HEK293 (cell line): ENCODE measurements around the gene GTF2H4.

Experiments
- ATF2 ChIP-seq: fragments of 450-650 bp; formaldehyde crosslinking; IDR thresholded peaks from 2 replicates; pipeline ENCODE4 v1.5.1; 2016; ENCODE audit warnings: missing biosample characterization, missing genetic modification characterization, low read depth
- KLF10 ChIP-seq: fragments of 450-650 bp; IDR thresholded peaks from 2 replicates; pipeline ENCODE4 v1.5.1; 2018; ENCODE audit warnings: missing biosample characterization, mild to moderate bottlenecking, missing genetic modification characterization
- PATZ1 ChIP-seq: fragments of 450-650 bp; formaldehyde crosslinking; IDR thresholded peaks from 2 replicates; pipeline ENCODE4 v1.5.1; 2016; ENCODE audit warnings: missing biosample characterization, missing genetic modification characterization
- PBX3 ChIP-seq: sonication (generic); formaldehyde crosslinking; IDR thresholded peaks from 2 replicates; pipeline ENCODE4 v1.8.1; 2022; ENCODE audit warnings: mild to moderate bottlenecking, moderate library complexity, missing genetic modification reagents
- PRDM1 ChIP-seq: fragments of 450-650 bp; formaldehyde crosslinking; IDR thresholded peaks from 2 replicates; pipeline ENCODE4; 2016; ENCODE audit warnings: missing biosample characterization, missing genetic modification characterization
- PRDM4 ChIP-seq: fragments of 450-650 bp; formaldehyde crosslinking; IDR thresholded peaks from 2 replicates; pipeline ENCODE4 v1.5.1; 2017; ENCODE audit warnings: missing biosample characterization, missing genetic modification characterization
- SCRT2 ChIP-seq: fragments of 450-650 bp; formaldehyde crosslinking; IDR thresholded peaks from 2 replicates; pipeline ENCODE4 v1.5.1; 2016; ENCODE audit warnings: missing biosample characterization, missing genetic modification characterization
- WT1 ChIP-seq: fragments of 450-650 bp; formaldehyde crosslinking; IDR thresholded peaks from 2 replicates; pipeline ENCODE4 v1.5.1; 2016; ENCODE audit warnings: missing biosample characterization, missing genetic modification characterization
- ZNF112 ChIP-seq: fragments of 450-650 bp; formaldehyde crosslinking; IDR thresholded peaks from 2 replicates; pipeline ENCODE4 v1.5.0; 2017; ENCODE audit warnings: missing biosample characterization, missing genetic modification characterization
- ZNF146 ChIP-seq: fragments of 450-650 bp; formaldehyde crosslinking; IDR thresholded peaks from 2 replicates; pipeline ENCODE4 v1.5.1; 2016; ENCODE audit warnings: missing biosample characterization, missing genetic modification characterization
- ZNF157 ChIP-seq: fragments of 450-650 bp; formaldehyde crosslinking; IDR thresholded peaks from 2 replicates; pipeline ENCODE4 v1.5.1; 2016; ENCODE audit warnings: missing biosample characterization, missing genetic modification characterization
- ZNF24 ChIP-seq: fragments of 450-650 bp; formaldehyde crosslinking; IDR thresholded peaks from 2 replicates; pipeline ENCODE4 v1.5.1; 2016; ENCODE audit warnings: missing biosample characterization, missing genetic modification characterization
- ZNF335 ChIP-seq: fragments of 450-650 bp; formaldehyde crosslinking; conservative IDR thresholded peaks from 2 replicates; pipeline ENCODE4 v1.5.1; 2016; ENCODE audit warnings: missing biosample characterization, missing genetic modification characterization
- ZNF341 ChIP-seq: fragments of 450-650 bp; formaldehyde crosslinking; IDR thresholded peaks from 2 replicates; pipeline ENCODE4; 2016; ENCODE audit warnings: low read depth, missing biosample characterization, missing genetic modification characterization
- ZNF426 ChIP-seq: fragments of 450-650 bp; formaldehyde crosslinking; IDR thresholded peaks from 2 replicates; pipeline ENCODE4 v1.5.1; 2017; ENCODE audit warnings: missing biosample characterization, missing genetic modification characterization, mild to moderate bottlenecking, inconsistent platforms, moderate library complexity
- ZNF510 ChIP-seq: fragments of 450-650 bp; formaldehyde crosslinking; IDR thresholded peaks from 2 replicates; pipeline ENCODE4 v1.5.1; 2018; ENCODE audit warnings: mild to moderate bottlenecking, missing genetic modification characterization, missing biosample characterization; ENCODE audit not compliant: insufficient replicate concordance
- ZNF514 ChIP-seq: fragments of 450-650 bp; formaldehyde crosslinking; IDR thresholded peaks from 2 replicates; pipeline ENCODE4 v1.5.1; 2016; ENCODE audit warnings: missing biosample characterization, missing genetic modification characterization
- ZNF521 ChIP-seq: fragments of 450-650 bp; formaldehyde crosslinking; IDR thresholded peaks from 2 replicates; pipeline ENCODE4 v1.5.1; 2017; ENCODE audit warnings: missing biosample characterization, mild to moderate bottlenecking, missing genetic modification characterization
- ZNF530 ChIP-seq: fragments of 450-650 bp; formaldehyde crosslinking; IDR thresholded peaks from 2 replicates; pipeline ENCODE4 v1.5.1; 2016; ENCODE audit warnings: low read depth, missing biosample characterization, missing genetic modification characterization
- ZNF544 ChIP-seq: fragments of 450-650 bp; formaldehyde crosslinking; IDR thresholded peaks from 2 replicates; pipeline ENCODE4 v1.5.0; 2017; ENCODE audit warnings: missing biosample characterization, missing genetic modification characterization
- ZNF549 ChIP-seq: fragments of 450-650 bp; IDR thresholded peaks from 2 replicates; pipeline ENCODE4 v1.5.1; 2018; ENCODE audit warnings: missing biosample characterization, missing genetic modification characterization, mild to moderate bottlenecking, inconsistent platforms, moderate library complexity
- ZNF660 ChIP-seq: fragments of 450-650 bp; IDR thresholded peaks from 2 replicates; pipeline ENCODE4 v1.5.1; 2018; ENCODE audit warnings: missing biosample characterization, mild to moderate bottlenecking, missing genetic modification characterization
- ZNF707 ChIP-seq: fragments of 450-650 bp; formaldehyde crosslinking; IDR thresholded peaks from 2 replicates; pipeline ENCODE4 v1.5.1; 2016; ENCODE audit warnings: missing biosample characterization, missing genetic modification characterization
- ZNF792 ChIP-seq: fragments of 450-650 bp; formaldehyde crosslinking; IDR thresholded peaks from 2 replicates; pipeline ENCODE4 v1.5.1; 2016; ENCODE audit warnings: missing biosample characterization, missing genetic modification characterization
- TF ChIP-seq, protein P1 (sequence below): fragments of 450-650 bp; formaldehyde crosslinking; IDR thresholded peaks from 2 replicates; pipeline ENCODE4 v1.5.1; 2016; ENCODE audit warnings: missing biosample characterization, missing genetic modification characterization, borderline replicate concordance
- TF ChIP-seq, protein P2 (sequence below): fragments of 450-650 bp; formaldehyde crosslinking; IDR thresholded peaks from 2 replicates; pipeline ENCODE4 v1.5.1; 2016; ENCODE audit warnings: missing biosample characterization, missing genetic modification characterization

The GTF2H4 gene

GRCh38 chr6:30907758-30908591 is at the start of gene GTF2H4 (continued):
- TF ChIP-seq PATZ1 (tag by site-specific recombination) (peak; percentile 77), ZNF341 (tag by site-specific recombination) (peak; percentile 94), ZNF426 (tag by site-specific recombination) (no peak), KLF10 (tag by site-specific recombination) (peak; percentile 92), ZNF530 (tag by site-specific recombination) (no peak), ZNF792 (tag by site-specific recombination) (no peak), ZNF660 (peak; percentile 99), SCRT2 (peak; percentile 64), WT1 (tag by site-specific recombination) (peak; percentile 90), ZNF335 (tag by site-specific recombination) (peak; percentile 98), PRDM4 (tag by site-specific recombination) (peak; percentile 95), PBX3 (CRISPR knock-in tag) (no peak), ZNF521 (tag by site-specific recombination) (no peak), ZNF549 (tag by site-specific recombination) (no peak), ZNF510 (tag by site-specific recombination) (no peak), ZNF544 (tag by site-specific recombination) (no peak), ZNF514 (no peak), ZNF707 (no peak; the same call in 1 of the 2 replicates), ATF2 (tag by site-specific recombination) (peak; percentile 28; the same call in 1 of the 2 replicates), ZNF157 (no peak), PRDM1 (tag by site-specific recombination) (peak; percentile 98), ZNF146 (tag by site-specific recombination) (peak; percentile 84), ZNF24 (peak; percentile 95), ZNF112 (tag by site-specific recombination) (no peak)
- TF ChIP-seq, protein P1, sequence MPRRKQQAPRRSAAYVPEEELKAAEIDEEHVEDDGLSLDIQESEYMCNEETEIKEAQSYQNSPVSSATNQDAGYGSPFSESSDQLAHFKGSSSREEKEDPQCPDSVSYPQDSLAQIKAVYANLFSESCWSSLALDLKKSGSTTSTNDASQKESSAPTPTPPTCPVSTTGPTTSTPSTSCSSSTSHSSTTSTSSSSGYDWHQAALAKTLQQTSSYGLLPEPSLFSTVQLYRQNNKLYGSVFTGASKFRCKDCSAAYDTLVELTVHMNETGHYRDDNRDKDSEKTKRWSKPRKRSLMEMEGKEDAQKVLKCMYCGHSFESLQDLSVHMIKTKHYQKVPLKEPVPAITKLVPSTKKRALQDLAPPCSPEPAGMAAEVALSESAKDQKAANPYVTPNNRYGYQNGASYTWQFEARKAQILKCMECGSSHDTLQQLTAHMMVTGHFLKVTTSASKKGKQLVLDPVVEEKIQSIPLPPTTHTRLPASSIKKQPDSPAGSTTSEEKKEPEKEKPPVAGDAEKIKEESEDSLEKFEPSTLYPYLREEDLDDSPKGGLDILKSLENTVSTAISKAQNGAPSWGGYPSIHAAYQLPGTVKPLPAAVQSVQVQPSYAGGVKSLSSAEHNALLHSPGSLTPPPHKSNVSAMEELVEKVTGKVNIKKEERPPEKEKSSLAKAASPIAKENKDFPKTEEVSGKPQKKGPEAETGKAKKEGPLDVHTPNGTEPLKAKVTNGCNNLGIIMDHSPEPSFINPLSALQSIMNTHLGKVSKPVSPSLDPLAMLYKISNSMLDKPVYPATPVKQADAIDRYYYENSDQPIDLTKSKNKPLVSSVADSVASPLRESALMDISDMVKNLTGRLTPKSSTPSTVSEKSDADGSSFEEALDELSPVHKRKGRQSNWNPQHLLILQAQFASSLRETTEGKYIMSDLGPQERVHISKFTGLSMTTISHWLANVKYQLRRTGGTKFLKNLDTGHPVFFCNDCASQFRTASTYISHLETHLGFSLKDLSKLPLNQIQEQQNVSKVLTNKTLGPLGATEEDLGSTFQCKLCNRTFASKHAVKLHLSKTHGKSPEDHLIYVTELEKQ (tag by site-specific recombination): 0 out of 2 replicates have a peak, but pooled peaks have one; percentile 50
- TF ChIP-seq, protein P2, sequence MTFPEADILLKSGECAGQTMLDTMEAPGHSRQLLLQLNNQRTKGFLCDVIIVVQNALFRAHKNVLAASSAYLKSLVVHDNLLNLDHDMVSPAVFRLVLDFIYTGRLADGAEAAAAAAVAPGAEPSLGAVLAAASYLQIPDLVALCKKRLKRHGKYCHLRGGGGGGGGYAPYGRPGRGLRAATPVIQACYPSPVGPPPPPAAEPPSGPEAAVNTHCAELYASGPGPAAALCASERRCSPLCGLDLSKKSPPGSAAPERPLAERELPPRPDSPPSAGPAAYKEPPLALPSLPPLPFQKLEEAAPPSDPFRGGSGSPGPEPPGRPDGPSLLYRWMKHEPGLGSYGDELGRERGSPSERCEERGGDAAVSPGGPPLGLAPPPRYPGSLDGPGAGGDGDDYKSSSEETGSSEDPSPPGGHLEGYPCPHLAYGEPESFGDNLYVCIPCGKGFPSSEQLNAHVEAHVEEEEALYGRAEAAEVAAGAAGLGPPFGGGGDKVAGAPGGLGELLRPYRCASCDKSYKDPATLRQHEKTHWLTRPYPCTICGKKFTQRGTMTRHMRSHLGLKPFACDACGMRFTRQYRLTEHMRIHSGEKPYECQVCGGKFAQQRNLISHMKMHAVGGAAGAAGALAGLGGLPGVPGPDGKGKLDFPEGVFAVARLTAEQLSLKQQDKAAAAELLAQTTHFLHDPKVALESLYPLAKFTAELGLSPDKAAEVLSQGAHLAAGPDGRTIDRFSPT (tag by site-specific recombination): peak; percentile 97
